ENCODE data around the gene FBXO10.
"Not testable (repeated sequence)": the region's sequence is repeated elsewhere in the genome, so short reads cannot be mapped to it uniquely, and the experiment has no call there.

Gene FBXO10

GRCh38 chr9:37575921-37576721 lies at the start of gene FBXO10:
Gene FBXO10, minus strand, starts transcription at chr9:37576380. Its CDS starts 34,612 bp downstream, at chr9:37541768.
- DNase-seq (ENCODE audit: low read depth in 2 of 2), result peak; percentile 20 to 29

GRCh38 chr9:37625758-37626147 lies 49.6 kb upstream of the FBXO10 start:
- DNase-seq (ENCODE audit: low read depth in 2 of 2), result no peak

GRCh38 chr9:37625036-37625757 lies 49.0 kb upstream of the FBXO10 start:
- no peak for DNase-seq (ENCODE audit: low read depth in 2 of 2)

- DNase-seq (ENCODE audit: low read depth in 2 of 2), result no peak
Observed at GRCh38 chr9:37624073-37624472, 47.9 kb upstream of the FBXO10 start.

GRCh38 chr9:37623267-37623666 lies 47.1 kb upstream of the FBXO10 start:
- no peak for DNase-seq (ENCODE audit: low read depth in 2 of 2)

- DNase-seq (ENCODE audit: low read depth in 2 of 2), result no peak
Observed at GRCh38 chr9:37622462-37622861, 46.3 kb upstream of the FBXO10 start.

GRCh38 chr9:37621273-37622121 lies 45.3 kb upstream of the FBXO10 start:
- no peak for DNase-seq (ENCODE audit: low read depth in 2 of 2)

GRCh38 chr9:37620396-37620795 lies 44.2 kb upstream of the FBXO10 start:
- no peak for DNase-seq (ENCODE audit: low read depth in 2 of 2)

- no peak for DNase-seq (ENCODE audit: low read depth in 2 of 2)
Observed at GRCh38 chr9:37619806-37620205, 43.6 kb upstream of the FBXO10 start.

- DNase-seq (ENCODE audit: low read depth in 2 of 2), result no peak
Observed at GRCh38 chr9:37618817-37619216, 42.6 kb upstream of the FBXO10 start.

GRCh38 chr9:37617832-37618231 lies 41.7 kb upstream of the FBXO10 start:
- no peak for DNase-seq (ENCODE audit: low read depth in 2 of 2)

GRCh38 chr9:37617161-37617560 lies 41.0 kb upstream of the FBXO10 start:
- no peak for DNase-seq (ENCODE audit: low read depth in 2 of 2)

GRCh38 chr9:37611961-37612360 lies 35.8 kb upstream of the FBXO10 start:
- DNase-seq (ENCODE audit: low read depth in 2 of 2), result no peak

- DNase-seq (ENCODE audit: low read depth in 2 of 2), result no peak
Observed at GRCh38 chr9:37611014-37611413, 34.8 kb upstream of the FBXO10 start.

- no peak for DNase-seq (ENCODE audit: low read depth in 2 of 2)
Observed at GRCh38 chr9:37609735-37610397, 33.7 kb upstream of the FBXO10 start.

- DNase-seq (ENCODE audit: low read depth in 2 of 2), result no peak
Observed at GRCh38 chr9:37608250-37608649, 32.1 kb upstream of the FBXO10 start.

GRCh38 chr9:37604296-37604695 lies 28.1 kb upstream of the FBXO10 start:
- no peak for DNase-seq (ENCODE audit: low read depth in 2 of 2)

- DNase-seq (ENCODE audit: low read depth in 2 of 2), result no peak
Observed at GRCh38 chr9:37602817-37603216, 26.6 kb upstream of the FBXO10 start.

- not testable (repeated sequence) for DNase-seq (ENCODE audit: low read depth in 2 of 2)
Observed at GRCh38 chr9:37602061-37602460, 25.9 kb upstream of the FBXO10 start.

GRCh38 chr9:37596504-37596903 lies 20.3 kb upstream of the FBXO10 start:
- DNase-seq (ENCODE audit: low read depth in 2 of 2), result no peak

- no peak for DNase-seq (ENCODE audit: low read depth in 2 of 2)
Observed at GRCh38 chr9:37593883-37594448, 17.8 kb upstream of the FBXO10 start.

Data from stimulated activated CD8-positive, alpha-beta memory T cell treated with anti-CD3 and anti-CD28 coated beads, Interleukin-15, amount 100 ng/mL, for 48 hours (primary cell).